Smooth muscle cell (in vitro differentiated cells): ENCODE results near the gene RNF5. TPM values are rescaled to one million over a fixed set of nuclear protein-coding genes. Genes with fewer than 3 reads are reported as not detected.
"Not testable (repeated sequence)": the region's sequence is repeated elsewhere in the genome, so short reads cannot be mapped to it uniquely, and the experiment has no call there.

Experiments
- DNase-seq: peaks from one replicate; lab custom pipeline; 2025; ENCODE audit not compliant: unreplicated experiment; lab: John Stamatoyannopoulos, UW
- H2AFZ ChIP-seq: fragments of 200-600 bp; sonication (generic); 2 replicates; pipeline ENCODE4 v1.6.0; 2016; ENCODE audit warnings: antibody characterized with exemption, low read depth, mild to moderate bottlenecking
- H3F3A ChIP-seq: fragments of 200-600 bp; sonication (generic); 2 replicates; pipeline ENCODE4 v1.6.0; 2017; ENCODE audit warnings: antibody characterized with exemption, low read depth
- H3K27ac ChIP-seq: fragments of 200-600 bp; sonication (generic); 2 replicates; pipeline ENCODE4 v1.5.1; 2016; ENCODE audit warnings: low read depth, mild to moderate bottlenecking
- H3K27me3 ChIP-seq: fragments of 200-600 bp; sonication (generic); 2 replicates; pipeline ENCODE4 v1.6.1; 2016; ENCODE audit warnings: low read depth, mild to moderate bottlenecking
- H3K36me3 ChIP-seq: fragments of 200-600 bp; sonication (generic); 2 replicates; pipeline ENCODE4 v1.5.1; 2016; ENCODE audit warnings: low read depth
- H3K4me1 ChIP-seq: fragments of 200-600 bp; sonication (generic); 2 replicates; pipeline ENCODE4 v1.5.1; 2016; ENCODE audit warnings: low read depth
- H3K4me2 ChIP-seq: fragments of 200-600 bp; sonication (generic); 2 replicates; pipeline ENCODE4 v1.6.0; 2016; ENCODE audit warnings: mild to moderate bottlenecking
- H3K4me3 ChIP-seq: fragments of 200-600 bp; sonication (generic); 2 replicates; pipeline ENCODE4 v1.5.1; 2016; ENCODE audit warnings: mild to moderate bottlenecking
- H3K79me2 ChIP-seq: fragments of 200-600 bp; sonication (generic); 2 replicates; pipeline ENCODE4 v1.6.0; 2016; ENCODE audit warnings: low read depth, mild to moderate bottlenecking
- H3K9ac ChIP-seq: fragments of 200-600 bp; sonication (generic); 2 replicates; pipeline ENCODE4 v1.6.0; 2016; ENCODE audit warnings: low read depth
- H3K9me3 ChIP-seq: fragments of 200-600 bp; sonication (generic); replicated peaks from 2 replicates; pipeline ENCODE4 v1.5.1; 2016; ENCODE audit warnings: low read depth
- H4K20me1 ChIP-seq: fragments of 200-600 bp; sonication (generic); 2 replicates; pipeline ENCODE4 v1.6.0; 2016; ENCODE audit warnings: low read depth
- CTCF ChIP-seq: fragments of 200-600 bp; sonication (generic); IDR thresholded peaks from 2 replicates; pipeline ENCODE4 v1.5.1; 2017; ENCODE audit warnings: borderline replicate concordance, mild to moderate bottlenecking, antibody characterized with exemption; ENCODE audit not compliant: insufficient read depth, poor library complexity, severe bottlenecking
- WGBS: methylation state at CpG from one replicate; pipeline ENCODE4 v1.1.7; 2016; ENCODE audit warnings: low lambda C conversion rate; 5-methylcytosine and 5-hydroxymethylcytosine counted together
- polyA plus RNA-seq: library from polyadenylated mRNA; unstranded; fragments of >200 nt; fragmentation: Nextera tagmentation; extraction: Ambion mirVana; gene quantifications from 2 replicates; pipeline ENCODE4 v1.2.1, GENCODE V29; 2016
- total RNA-seq: library from RNA; depleted of rRNA; stranded (reverse); fragments of >200 nt; gene quantifications from 2 replicates; pipeline ENCODE4 v1.2.3, GENCODE V29; 2014

The RNF5 gene
- total and polyA plus RNA-seq, 2 experiments from 2014 or later, result 49.3 to 75.9 TPM

- H3K4me2 ChIP-seq, result no peak overlapping the region
- WGBS, result 86% methylated on average over 9 of the region's 9 CpGs
- H3K27ac ChIP-seq, result no peak overlapping the region
- no peak overlapping the region for H3K9ac ChIP-seq
- H3F3A ChIP-seq, result no peaks in the 10 kb centered on the region
- no peak overlapping the region for H2AFZ ChIP-seq
- no peaks in the 10 kb centered on the region for H3K79me2 ChIP-seq
- H3K36me3 ChIP-seq, result no peaks in the 10 kb centered on the region
- no peak for TF ChIP-seq CTCF
- H3K9me3 ChIP-seq, result no peaks in the 10 kb centered on the region
- DNase-seq, result no peak
- no peak overlapping the region for H3K4me3 ChIP-seq
- peaks cover 7% of the 10 kb centered on the region for H3K27me3 ChIP-seq
- no peaks in the 10 kb centered on the region for H3K4me1 ChIP-seq
- no peaks in the 10 kb centered on the region for H4K20me1 ChIP-seq
Measured at GRCh38 chr6:32203426-32204267, 25.4 kb downstream of the RNF5 start.

- 92% methylated on average over 3 of the region's 3 CpGs for WGBS
- H3K9me3 ChIP-seq, result no peaks in the 10 kb centered on the region
- no peaks in the 10 kb centered on the region for H3F3A ChIP-seq
- H3K4me3 ChIP-seq, result no peak overlapping the region
- H3K4me1 ChIP-seq, result no peaks in the 10 kb centered on the region
- H4K20me1 ChIP-seq, result no peaks in the 10 kb centered on the region
- no peaks in the 10 kb centered on the region for H3K79me2 ChIP-seq
- no peak overlapping the region for H3K4me2 ChIP-seq
- no peak for DNase-seq
- H3K27ac ChIP-seq, result no peak overlapping the region
- H3K27me3 ChIP-seq, result peaks cover 7% of the 10 kb centered on the region
- TF ChIP-seq CTCF, result no peak
- H3K9ac ChIP-seq, result no peak overlapping the region
- H3K36me3 ChIP-seq, result no peaks in the 10 kb centered on the region
- no peak overlapping the region for H2AFZ ChIP-seq
Measured at GRCh38 chr6:32204268-32204715, 26.1 kb downstream of the RNF5 start.

GRCh38 chr6:32208996-32209395 lies 30.8 kb downstream of the RNF5 start:
- H3K79me2 ChIP-seq, result no peaks in the 10 kb centered on the region
- no peak overlapping the region for H3K4me3 ChIP-seq
- no peaks in the 10 kb centered on the region for H3K4me1 ChIP-seq
- H3K9me3 ChIP-seq, result no peaks in the 10 kb centered on the region
- H2AFZ ChIP-seq, result no peak overlapping the region
- 81% methylated on average over 1 of the region's 1 CpG for WGBS
- TF ChIP-seq CTCF, result no peak
- no peak for DNase-seq
- H3F3A ChIP-seq, result no peaks in the 10 kb centered on the region
- no peak overlapping the region for H3K9ac ChIP-seq
- no peak overlapping the region for H3K4me2 ChIP-seq
- H3K27ac ChIP-seq, result no peak overlapping the region
- H3K36me3 ChIP-seq, result no peaks in the 10 kb centered on the region
- H4K20me1 ChIP-seq, result no peaks in the 10 kb centered on the region
- peaks cover 7% of the 10 kb centered on the region for H3K27me3 ChIP-seq

GRCh38 chr6:32210191-32210601 lies 32.0 kb downstream of the RNF5 start:
- no peak overlapping the region for H3K4me3 ChIP-seq
- H3F3A ChIP-seq, result no peaks in the 10 kb centered on the region
- no peaks in the 10 kb centered on the region for H3K79me2 ChIP-seq
- H2AFZ ChIP-seq, result no peak overlapping the region
- H3K27me3 ChIP-seq, result no peaks in the 10 kb centered on the region
- no peak for DNase-seq
- no peak overlapping the region for H3K9ac ChIP-seq
- no peak for TF ChIP-seq CTCF
- no peak overlapping the region for H3K27ac ChIP-seq
- H4K20me1 ChIP-seq, result no peaks in the 10 kb centered on the region
- WGBS, result 84% methylated on average over 5 of the region's 5 CpGs
- H3K9me3 ChIP-seq, result no peaks in the 10 kb centered on the region
- H3K4me1 ChIP-seq, result no peaks in the 10 kb centered on the region
- no peak overlapping the region for H3K4me2 ChIP-seq
- H3K36me3 ChIP-seq, result no peaks in the 10 kb centered on the region

- H3K9ac ChIP-seq, H3K4me3 ChIP-seq, H3K27me3 ChIP-seq, H3K4me2 ChIP-seq, H3K27ac ChIP-seq, H4K20me1 ChIP-seq, H3F3A ChIP-seq, H3K79me2 ChIP-seq, H3K9me3 ChIP-seq, H3K36me3 ChIP-seq, DNase-seq, H2AFZ ChIP-seq, H3K4me1 ChIP-seq: not testable (repeated sequence)
- WGBS, result 92% methylated on average over 4 of the region's 4 CpGs
Measured at GRCh38 chr6:32211432-32211831, 33.2 kb downstream of the RNF5 start.
